DMS53 (cell line): ENCODE data around the gene DHX32.

ENCODE experiments used
- DNase-seq: peaks from one replicate; lab custom pipeline; 2025; lab: John Stamatoyannopoulos, UW

DHX32 gene

DNA sequence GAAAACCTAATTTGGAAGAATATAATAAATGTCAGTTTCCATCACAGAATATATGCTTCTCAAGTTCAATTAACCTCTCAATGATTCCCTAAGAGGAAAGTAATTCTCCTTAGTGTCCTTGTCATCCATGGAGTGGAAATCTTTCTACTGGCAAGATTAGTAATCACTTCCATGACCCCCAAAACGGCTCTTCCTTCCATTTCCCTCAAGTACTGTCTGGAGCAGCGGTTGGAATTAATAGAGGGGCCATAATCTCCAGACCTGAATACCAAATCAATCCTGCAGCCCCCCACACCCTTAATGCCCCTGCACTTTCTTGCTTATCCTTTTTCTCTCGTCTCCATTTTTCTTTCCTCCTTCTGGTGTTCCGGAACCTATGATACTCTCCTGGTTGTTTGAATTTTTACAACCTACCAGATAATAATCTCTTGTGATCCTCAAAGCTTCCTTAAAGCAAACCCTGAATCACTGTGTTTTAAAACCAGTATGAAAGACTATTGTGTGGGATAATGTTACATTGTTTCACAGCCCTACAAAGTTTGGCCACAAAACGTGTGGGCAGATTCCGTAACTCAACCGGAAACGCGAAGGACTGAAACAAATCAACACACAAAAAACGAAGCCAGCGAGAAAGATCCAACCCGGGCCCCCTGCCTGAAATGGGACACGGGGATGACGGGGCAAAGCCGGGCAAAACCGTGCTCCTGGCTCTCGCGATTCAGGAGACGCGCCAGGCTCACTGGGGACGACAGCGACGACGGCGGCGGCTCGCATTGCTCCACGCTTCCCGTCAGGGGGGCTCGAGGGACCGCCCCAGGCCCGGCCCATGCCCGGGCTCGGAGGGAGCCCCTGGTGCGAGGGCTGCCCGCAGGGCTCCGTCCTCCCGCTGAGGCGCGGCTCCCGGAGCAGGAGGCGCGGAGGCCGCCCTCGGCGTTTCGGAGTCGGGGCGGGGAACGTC lies 14.3 kb upstream of the DHX32 start:
- DNase-seq, result peak; percentile 69

DNA sequence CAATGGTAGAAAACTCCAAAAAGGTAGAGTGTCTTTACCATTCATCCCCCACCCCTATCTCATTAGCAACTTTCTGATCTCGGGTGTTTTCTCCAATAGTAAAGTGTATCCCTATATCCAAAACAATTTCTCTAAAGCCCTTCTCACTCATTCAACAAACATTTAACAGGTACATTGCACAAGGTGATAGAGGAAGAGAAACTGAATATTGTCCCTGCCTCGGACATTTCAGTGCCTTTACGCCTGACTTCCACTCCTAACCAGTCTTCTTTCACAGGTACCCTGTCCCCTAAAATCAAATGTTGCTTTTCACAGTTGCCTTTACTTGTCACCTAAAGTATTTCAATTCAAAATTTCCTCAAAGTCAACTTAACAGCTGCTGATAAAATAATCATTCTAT lies 13.1 kb upstream of the DHX32 start:
- DNase-seq, result peak; percentile 17

DNA sequence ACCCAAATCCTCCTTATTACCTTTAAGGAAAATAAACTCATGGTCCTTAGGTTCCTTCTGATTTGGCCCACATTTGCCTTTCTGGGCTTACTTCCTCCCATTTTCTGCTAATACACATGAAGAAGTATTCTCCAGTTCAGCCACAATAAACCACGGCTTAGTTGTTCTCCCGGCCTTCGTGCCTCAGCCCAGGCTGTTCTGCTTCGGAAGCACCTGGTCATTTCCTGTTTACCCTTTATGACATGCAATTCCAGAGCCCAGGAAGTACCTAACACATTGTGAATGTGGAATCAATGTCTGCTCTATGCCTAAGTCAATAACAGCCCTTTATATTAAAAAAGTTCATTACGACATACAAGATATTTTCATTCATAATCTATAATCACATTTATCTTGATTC lies 11.3 kb upstream of the DHX32 start:
- peak; percentile 82 for DNase-seq

DNA sequence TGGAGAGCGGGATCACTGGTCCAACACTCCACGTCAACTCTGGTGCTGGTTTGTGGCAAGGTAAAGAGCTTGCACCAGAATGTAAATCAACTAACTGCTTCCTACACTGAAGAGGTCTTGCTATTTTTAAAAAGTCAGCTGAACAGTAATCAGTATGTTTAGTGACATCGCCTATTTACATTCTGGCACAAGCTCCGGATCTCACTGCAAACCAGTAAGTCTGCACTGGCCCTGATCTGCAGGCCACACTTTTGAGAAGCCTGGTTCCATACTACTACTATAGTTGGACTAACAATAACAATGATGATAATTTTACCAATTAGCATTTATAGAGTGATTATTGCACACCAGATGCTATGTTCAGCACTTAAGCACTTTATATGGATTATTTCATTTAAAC lies 8.3 kb upstream of the DHX32 start:
- peak; percentile 33 for DNase-seq

DNA sequence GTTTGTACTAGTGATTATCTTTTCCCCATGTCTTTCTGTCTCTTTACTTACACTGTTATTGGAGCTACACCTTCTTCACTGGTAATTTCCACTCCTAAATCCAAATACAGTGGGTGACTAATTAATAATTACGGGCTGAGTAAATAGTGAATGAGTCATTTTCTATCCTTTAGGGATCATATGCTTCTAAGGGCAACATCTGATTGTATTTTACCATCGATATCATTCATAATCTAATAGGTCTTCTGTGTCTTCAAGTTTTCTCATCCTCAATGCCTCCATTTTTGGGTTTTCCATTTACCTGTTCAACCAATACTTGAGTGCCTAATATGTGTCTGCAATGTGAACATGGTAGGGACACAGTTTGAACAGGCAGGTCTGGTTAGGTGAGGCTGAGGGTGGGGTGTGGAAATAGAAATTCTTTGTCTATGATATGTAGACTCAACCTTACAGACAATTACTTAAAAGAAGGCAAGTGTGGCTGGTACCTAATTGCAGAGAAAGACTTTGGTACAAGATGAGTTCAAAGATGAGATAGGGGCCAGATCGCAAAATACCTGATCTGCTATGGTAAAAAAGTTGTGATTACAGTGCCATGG lies 5.9 kb upstream of the DHX32 start:
- no peak for DNase-seq

DNA sequence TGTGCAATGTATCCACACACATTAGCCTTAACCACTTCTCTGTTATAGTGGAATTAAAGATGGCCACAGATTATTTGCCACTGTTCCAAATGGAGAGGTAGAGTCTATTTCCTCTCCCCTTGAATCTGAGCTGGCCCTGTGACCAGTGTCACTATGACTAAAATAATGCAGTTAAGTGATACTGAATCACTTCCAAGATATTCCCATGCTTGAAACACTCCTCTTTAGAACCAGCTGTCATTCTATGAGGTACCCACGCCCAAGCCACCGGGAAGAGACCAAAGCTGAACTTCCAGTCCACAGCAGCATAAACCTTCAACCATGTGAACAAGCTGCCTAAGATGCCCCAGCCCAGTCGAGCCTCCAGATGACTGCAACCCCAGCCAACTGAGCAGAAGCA lies 2.1 kb upstream of the DHX32 start:
- no peak for DNase-seq

DNA sequence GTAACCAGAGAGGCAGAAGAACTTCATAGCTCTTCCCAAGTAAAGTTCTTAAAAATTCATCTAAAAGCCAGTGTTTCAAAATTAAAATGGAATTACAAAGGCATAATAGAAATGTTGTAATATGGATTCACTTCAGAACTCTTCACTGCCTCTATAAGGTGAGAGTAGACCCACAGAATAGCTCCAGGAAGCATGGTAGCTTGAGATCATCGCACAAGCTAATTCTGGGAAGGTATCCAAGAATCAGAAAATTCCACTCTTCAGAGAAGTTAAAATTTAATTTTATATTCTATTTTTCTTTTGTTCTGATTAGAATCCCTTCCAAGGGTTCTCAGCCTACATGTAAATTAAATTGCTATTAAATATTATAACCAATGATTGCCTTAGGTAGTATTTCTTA lies 1.5 kb upstream of the DHX32 start:
- DNase-seq, result no peak

DNA sequence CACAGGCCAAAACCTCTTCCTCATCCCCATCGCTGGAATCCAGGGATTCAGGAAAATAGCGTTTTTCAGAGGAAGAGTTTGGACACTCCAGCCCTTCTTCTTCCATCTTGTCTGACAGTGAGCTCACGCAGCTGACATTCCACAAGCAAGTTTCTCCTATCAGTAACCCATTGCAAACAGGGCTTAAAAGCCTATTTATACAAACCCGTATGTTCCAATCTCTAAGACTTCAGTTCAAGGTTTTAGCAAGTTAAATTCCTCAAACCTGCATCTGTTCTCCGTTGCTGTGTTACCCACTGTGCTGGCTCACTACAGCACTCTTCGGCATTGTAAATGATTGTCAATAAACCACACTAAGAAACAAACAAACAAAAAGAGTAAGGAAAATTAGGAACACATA lies 373 bp downstream of the DHX32 start:
- no peak for DNase-seq

DNA sequence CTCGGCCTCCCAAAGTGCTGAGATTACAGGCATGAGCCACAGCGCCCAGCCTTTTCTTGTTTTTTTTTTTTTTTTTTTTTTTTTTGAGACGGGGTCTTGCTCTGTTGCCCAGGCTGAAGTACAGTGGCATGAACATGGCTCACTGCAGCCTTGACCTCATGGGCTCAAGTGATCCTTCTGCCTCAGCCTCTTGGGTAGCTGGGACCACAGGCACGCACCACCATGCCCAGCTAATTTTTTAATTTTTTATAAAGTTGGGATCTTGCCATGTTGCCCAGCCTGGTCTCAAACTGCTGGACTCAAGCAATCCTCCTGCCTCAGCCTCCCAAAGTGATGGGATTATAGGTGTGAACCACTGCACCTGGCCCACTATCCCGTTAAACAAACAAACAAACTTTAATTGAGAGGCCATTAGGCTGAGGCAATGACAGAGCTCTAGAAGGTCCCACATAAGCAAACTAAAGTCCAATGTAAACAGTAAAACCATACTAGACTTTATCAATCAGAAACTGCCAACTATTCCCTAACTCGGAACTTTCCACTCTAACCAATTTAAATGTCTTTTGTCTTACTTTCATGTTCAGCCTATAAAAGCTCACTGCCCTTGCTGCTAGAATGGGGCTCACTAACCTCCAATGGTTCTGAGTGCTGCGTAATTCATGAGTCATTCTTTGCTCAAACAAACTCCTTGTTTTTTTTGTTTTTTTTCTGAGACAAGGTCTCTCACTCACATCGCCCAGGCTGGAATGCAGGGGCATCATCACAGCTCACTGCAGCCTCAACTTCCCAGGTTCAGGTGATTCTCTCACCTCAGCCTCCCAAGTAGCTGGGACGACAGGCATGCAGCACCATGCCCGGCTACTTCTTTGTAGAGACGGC lies 1.9 kb downstream of the DHX32 start:
- peak; percentile 93 for DNase-seq

DNA sequence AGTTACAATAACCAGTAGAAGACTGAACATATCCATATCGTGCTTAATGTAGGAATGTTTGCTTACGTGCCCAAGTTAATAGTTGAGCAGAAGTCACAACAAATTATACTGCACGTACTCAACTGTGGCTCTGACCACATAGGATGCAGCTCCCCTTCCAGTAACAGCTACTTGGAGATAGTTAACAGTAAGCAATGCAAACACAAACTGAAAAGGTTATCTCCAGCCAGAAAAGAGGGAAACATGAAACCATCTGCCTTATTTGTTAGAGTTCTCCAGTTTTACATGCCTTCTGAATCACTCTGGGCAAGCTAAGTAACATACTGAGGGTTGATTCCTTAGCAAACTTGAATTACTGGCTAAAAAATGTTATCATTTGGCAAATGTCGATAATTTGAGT lies 9.8 kb downstream of the DHX32 start:
- DNase-seq, result peak; percentile 65

DNA sequence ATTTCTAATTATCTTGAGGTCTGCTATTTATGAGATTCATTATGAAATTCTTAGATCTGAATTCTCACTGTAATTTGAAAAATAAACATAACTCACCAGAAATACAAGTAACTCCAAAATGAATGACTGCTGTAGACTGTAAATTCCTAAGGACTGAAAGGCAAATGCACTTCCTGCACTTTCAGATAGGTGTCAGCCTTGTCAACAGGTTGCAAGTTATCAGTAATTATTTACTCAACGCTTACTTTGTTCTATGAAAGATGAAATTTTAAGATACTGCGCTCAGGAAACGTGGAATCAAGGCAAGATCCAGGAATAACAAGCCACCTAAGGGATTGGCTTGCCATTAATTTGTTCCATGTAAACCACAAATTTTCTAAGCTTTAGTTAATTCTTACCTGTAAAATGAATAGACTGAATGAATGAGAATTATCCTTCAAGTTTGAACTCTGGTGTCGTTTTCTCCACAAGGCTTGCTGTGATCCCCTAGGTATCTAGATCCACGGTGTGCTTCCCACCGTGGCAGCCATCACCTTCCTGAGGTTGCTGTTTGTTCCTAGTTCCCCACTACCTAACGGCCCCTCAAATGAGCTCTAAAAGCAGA lies 12.6 kb downstream of the DHX32 start:
- DNase-seq, result peak; percentile 78

DNA sequence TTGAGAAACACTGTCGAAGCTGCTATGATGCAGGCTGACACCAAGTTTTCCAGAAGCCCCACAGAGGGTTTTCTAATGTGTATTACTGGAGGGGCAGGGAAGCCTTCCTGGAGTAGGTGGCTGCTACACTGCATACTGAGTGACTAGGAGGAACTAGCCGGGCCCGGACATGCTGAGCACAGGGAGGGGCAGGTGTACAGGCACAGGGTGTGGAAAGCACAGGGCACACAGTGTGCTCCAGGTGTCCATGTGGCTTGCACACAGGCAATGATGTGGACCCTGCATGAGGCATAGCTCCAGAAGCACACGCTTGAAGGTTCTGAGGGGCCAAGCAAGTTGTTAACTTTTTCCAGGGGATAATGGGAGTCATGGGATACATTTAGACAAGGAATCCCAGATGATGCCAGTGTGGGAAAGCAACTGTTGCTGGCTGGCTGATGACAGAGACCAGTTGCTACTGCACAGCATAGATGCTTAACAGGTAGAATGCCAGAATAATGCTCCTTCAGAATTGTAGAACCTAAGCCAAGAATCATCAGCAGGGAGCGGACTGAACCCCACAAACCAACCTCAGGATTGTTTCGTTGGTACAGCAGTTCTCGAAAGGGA lies 14.6 kb downstream of the DHX32 start:
- DNase-seq, result no peak

DNA sequence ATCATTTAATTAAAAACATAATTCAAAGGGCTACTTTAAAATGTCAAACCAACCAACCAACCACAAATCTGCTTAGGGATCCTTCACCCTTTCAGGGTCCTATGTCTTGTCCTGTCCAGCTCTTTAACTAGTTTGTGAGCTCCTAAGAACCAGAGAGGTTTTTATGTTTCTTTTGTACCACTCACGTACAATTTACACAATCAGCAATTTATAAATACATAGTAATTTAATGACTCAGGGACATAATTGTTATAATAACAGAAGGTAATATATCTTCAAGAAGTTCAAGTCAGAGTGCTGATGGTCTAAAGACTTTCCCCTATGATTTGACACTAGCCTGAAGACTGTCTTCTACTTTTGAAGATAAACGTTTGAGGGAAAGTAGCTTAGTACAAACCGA lies 16.0 kb downstream of the DHX32 start:
- DNase-seq, result no peak

DNA sequence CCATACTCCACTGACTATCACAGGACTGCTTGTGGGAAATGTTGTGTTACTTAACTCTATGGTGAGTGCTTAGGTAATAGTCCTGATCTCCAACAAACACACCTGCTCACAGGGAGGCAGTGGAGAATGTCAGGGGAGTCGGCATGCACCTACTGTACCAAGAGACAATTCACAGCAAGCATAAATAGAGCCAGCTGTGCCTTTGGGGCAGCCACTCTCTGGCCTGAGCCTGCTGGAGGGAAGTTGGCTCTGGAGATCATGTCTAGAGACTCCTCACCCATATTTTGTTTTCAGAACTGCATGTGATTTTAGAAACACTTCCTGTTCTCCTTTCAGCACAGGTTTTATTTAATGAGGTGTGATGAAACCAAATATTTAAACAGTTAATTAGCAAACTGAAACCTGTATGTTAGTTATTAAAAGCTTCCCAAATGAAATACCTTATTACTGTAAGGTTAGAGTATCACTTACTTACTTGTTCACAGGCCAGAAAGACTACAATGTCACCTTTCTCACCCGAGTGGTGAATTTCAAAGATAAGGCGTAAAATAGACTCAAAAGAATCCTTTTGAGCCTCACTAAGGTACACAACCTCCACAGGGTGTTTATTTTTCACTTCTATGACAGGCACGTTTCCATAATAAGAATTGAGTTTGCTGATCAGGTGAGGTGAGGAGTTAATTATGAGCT lies 21.8 kb downstream of the DHX32 start:
- peak; percentile 87 for DNase-seq

DNA sequence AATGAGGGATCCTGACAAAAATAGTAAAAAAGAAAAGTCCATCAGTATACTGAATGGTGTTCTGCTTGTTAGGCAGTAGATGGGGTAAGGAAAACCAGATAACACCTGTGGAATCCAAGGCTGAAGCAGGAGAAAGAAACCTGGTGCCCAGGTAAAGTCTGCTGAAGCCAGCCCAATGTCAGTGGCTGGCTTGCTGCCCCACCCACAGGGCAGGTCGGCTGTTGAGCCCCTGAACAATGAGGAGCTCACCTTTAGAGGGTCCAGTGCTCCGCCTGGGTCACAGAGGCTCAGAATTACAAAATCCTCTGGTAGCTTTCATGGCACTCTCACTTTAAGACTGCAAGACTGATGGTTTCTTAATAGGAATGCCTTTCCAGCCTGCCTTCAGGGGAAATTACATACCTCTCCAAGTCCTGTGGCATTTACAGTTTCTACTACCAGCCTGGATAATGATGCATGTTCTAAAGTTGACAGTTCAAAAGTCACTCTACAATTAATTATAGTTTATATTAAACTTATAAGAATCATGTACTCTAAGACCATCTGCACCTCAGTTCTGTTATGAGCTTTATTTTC lies 23.8 kb downstream of the DHX32 start:
- DNase-seq, result no peak

DNA sequence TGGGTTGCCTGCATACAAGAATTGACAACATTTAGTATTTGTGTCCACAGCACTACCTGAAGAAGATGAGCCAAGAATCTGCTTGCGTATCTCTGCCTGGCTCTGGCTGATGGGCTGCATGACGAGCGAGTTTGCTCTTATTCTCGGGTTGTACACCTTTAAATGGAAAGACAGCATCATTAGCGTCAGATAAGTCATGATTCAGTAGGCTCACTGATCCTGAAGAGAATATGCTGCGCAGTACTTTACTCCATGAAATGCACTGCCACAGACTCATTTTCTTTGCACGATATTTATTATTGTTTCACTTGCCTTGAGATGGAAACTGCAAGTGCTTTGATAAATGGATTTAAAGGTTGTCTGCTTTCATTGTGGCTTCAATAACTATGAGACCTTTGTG lies 28.6 kb downstream of the DHX32 start:
- DNase-seq, result no peak

DNA sequence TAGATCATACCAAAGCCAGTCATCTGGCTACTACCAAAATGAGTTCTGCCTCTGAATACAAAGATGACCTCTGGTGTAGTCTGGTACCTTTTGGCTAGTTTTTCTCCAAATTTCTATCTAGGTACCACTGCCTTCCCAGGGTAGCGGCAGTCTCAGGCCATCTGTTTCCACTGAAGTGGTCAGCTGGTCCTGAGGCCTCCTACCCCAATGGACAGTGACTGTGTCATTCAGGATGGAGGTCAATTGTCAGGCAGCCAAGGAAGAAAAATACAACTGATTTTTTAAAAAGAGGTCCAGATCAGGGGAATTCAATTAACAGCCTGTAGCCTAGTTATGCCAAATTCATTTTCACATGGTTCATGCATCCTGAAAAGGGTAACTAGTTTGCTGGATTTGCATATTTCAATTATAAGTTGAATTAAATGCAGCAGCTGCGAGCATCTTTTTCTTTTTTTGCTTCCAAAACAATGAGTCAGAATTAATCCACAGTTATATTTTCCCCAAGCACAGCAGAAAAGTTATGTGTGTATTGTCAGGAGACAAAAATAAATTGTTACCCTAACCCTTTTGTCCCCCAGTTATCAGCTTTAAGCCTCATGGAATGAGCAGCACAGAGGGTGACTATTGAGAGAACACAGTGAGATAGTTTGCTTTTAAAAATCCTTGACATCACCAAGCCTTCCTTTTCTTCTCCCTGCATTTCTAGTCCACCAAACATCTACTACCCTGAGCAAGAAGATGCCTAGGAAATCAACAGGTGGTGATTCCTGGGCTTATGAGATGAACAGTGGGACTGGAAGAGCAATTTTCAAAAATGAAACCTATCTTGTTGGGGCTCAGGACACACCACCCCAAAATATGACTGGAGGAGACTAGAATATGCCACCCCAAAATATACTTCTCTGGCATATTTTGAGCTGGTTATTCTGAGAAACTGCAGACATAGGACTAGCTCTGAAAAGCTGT lies 30.0 kb downstream of the DHX32 start:
- no peak for DNase-seq

DNA sequence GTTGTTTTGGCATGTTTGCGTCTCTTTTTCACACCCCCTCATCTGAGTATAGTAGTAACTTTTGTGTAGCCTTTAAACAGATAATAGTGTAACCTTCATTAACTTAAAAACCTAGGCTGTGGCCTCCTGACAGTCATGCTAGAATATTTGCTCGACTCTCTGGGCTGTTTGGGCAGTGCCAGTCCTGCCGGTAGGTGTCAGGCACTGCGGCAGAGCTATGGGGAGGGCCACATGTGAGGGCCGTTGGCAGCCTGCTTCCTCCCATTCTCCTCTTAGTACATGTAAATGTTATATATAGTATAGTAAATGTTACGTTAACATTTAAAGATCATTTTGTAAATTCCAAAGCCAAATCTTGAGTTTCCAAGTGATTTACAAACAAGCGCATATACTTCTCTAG lies 31.6 kb downstream of the DHX32 start:
- no peak for DNase-seq

DNA sequence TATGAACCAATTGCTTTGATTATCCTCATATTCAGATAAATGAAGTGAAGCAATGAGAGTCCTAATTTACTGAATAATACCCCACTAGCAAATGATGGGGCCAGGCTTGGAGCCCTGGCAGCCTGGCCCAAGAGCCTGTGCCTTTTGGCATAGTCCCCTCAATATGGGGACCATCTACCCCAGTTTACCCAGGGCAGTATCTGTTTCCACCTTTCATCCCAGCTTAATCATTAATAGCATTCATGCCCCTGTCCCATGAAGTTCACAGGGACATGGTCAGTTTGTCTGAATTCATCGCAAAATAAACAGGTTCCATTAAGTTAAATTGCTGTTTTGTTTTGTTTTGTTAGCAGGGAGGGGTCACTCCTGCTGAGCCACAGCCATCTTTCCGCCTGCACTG lies 32.2 kb downstream of the DHX32 start:
- no peak for DNase-seq

DNA sequence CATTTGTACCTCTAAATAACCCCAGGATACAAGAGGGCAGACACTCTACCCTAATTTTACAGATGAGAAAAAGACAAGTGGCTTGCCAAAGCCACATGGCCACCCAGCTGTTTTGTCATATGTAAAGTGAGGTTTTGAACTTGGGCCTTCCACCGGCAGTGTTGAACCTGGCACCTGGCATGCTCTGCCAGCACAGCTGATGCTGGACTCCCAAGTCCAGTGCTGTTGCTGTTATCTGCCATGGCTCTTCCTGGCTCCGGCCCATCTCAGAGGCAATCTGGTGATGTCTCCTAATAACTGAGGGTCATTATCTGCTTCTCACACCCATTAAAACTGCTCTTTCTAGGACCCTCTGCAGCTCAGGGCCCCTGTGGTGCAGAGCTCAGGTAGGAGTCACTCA lies 32.7 kb downstream of the DHX32 start:
- DNase-seq, result no peak
